Ureter (tissue), 1 donor: ENCODE data around the gene MC1R. TPM values are rescaled to one million over a fixed set of nuclear protein-coding genes. Genes with fewer than 3 reads are reported as not detected.
"Not testable (repeated sequence)": the region's sequence is repeated elsewhere in the genome, so short reads cannot be mapped to it uniquely, and the experiment has no call there.

ENCODE experiments used
- DNase-seq: peaks from one replicate; pipeline ENCODE4 v3.0.0-alpha.2; 2020; ENCODE audit warnings: low spot score
- total RNA-seq: library from RNA; stranded (reverse); gene quantifications from one replicate; pipeline ENCODE4 v1.2.4, GENCODE V29; 2023
- donor health status: DM: yes; HTN: yes; CAD: no.

MC1R gene
- total RNA-seq, result 12.3 TPM

DNA sequence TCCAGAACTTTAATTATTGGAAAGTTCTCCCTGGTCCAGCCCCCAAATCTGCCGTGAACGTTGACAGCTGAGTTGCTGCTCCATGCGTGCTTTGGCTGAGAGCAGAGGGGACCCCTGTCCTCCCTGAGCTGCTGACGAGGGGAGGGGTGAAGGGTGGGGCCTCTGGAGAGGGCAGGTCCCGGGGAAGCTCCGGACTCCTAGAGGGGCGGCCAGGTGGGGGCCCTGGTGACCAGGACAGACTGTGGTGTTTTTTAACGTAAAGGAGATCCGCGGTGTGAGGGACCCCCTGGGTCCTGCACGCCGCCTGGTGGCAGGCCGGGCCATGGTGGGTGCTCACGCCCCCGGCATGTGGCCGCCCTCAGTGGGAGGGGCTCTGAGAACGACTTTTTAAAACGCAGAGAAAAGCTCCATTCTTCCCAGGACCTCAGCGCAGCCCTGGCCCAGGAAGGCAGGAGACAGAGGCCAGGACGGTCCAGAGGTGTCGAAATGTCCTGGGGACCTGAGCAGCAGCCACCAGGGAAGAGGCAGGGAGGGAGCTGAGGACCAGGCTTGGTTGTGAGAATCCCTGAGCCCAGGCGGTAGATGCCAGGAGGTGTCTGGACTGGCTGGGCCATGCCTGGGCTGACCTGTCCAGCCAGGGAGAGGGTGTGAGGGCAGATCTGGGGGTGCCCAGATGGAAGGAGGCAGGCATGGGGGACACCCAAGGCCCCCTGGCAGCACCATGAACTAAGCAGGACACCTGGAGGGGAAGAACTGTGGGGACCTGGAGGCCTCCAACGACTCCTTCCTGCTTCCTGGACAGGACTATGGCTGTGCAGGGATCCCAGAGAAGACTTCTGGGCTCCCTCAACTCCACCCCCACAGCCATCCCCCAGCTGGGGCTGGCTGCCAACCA is at the start of gene MC1R:
Gene MC1R, plus strand, starts transcription at position 410 of the 895 bp plus-strand sequence. Its CDS starts 397 bp downstream, at position 807.
- no peak for DNase-seq

DNA sequence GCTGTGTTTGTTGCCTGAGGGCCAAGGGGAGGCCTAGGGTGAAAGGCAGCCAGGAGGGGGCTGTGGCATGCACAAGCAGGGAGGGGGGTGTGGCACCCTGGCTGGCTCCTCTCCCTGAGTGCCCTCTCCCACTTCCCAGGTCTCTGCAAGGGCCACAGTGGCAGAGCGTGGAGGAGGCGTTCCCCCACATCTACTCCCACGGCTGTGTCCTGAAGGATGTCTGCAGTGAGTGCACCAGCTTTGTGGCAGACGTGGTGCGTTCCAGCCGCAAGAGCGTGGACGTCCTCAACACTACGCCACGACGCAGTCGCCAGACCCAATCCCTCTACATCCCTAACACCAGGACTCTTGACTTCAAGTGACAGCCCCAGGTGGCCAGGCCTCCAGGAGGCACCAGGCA is 48.8 kb upstream of the MC1R start:
- no peak for DNase-seq

DNA sequence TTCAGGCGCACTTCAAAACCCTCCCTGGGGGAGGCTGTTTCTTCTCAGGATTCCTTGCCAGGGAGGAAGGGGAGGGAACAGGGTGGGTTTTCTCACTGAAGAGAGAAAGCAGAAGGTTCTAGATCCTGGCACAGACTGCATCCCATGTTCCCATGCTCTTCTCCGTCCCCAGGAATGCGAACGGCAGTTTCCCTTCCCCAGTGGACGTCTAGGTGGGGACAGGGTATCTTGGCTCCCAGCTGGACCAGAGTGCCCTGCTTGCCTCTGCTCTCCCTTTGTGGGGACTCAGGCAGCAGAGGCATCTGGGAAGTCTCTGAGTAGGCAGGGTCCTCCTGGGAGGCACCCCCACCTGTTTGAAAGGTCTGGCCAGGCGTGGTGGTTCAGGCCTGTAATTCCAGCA is 48.2 kb upstream of the MC1R start:
- no peak for DNase-seq

DNA sequence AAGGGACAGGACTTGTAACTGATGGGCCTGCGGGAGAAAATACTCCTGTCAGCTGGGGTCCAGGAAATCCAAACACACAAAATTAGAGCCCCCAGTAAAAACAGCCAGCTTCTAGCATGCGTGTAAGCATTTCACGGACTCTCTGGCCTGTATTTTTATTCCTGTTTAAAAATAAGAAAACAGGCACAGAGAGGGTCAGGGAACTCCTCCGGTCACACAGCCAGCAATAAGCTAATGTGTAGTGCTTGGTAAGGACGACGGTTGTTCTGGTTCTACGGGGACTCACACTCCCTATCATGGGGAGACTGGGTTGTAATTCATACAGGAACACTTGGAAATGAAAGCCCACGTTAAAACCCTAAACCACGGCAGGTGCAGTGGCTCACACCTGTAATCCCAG is 46.8 kb upstream of the MC1R start:
- DNase-seq, result no peak

DNA sequence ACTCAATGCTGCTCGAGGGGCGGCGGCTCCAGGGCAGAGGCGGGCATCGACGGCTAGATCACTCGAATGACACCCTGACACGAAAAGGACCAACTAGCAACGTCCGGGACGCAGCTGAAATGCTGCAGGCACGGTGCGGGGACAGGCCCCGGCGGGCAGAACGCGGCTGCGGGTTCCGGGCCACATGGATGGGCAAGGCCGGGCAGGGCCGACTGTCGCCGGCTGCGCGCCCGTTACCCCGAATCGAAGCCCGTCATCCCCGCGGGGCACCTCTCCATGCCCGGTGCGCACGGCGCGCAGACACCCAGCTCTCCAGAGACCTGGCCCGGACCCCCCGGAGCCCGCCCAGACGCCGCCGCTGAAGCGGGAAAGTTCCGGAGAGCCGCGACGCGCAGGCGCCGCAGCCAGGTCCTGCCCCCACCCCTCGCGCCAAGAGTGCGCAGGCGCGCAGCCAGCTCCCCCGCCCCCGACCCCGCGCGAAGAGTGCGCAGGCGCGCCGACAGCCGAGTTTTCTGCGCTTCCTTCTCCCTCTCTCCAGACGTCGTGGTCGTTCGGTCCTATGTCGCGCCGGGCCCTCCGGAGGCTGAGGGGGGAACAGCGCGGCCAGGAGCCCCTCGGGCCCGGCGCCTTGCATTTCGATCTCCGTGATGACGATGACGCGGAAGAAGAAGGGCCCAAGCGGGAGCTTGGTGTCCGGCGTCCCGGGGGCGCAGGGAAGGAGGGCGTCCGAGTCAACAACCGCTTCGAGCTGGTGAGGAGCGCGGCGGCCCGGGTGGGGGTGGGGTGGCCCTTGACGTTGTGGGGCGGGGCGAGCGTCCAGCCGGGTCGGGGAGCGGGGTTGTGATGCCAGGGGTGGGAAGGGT is 45.3 kb upstream of the MC1R start, which contains the start of gene TCF25:
Gene TCF25, plus strand, starts transcription at position 484 of the 863 bp plus-strand sequence. Its CDS starts 76 bp downstream, at position 560.
- DNase-seq, result peak; percentile 87

DNA sequence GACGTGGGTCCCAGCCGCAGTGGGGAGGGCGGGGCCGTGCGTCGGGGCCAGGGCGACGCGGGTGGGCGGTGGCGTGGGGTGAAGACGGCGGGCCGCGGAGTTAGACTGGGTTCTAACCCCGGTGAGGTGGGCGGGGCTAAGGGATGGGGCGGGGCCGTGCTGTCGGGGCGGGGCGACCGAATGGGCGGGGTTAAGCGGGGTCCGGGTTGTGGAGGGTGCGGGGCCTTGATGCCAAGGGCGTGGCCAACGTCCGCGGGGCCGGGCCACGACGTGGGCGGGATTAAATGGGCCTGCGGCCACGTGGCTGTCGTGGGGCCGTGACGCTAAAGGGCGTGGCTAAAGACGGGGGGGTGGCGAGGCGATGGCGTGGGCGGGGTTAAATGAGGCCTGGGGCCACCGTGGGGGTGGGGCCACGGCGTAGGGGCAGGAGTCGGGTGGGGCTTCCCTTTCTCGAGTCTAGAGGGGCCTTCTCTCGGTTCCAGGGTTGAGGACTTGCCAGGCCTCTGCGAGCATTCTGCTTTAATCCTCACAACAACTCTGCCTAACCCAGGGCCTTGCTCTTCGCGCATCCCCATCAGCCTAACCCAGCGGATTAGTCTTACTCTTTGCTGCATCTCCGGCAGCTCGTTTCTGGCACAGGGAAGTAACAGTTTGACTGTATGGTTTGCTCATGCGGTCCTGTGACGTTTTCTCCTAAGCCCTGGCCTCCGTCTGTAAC is 44.5 kb upstream of the MC1R start:
- peak; percentile 96 for DNase-seq

DNA sequence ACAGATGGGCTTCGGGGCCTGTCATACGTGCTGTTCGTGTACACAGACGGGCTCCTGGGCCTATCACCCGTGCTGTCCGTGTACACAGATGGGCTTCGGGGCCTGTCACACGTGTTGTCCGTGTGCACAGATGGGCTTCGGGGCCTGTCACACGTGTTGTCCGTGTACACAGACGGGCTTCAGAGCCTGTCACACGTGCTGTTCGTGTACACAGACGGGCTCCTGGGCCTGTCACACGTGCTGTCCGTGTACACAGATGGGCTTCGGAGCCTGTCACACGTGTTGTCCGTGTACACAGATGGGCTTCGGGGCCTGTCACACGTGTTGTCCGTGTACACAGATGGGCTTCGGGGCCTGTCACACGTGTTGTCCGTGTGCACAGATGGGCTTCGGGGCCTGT is 39.5 kb upstream of the MC1R start:
- DNase-seq, result not testable (repeated sequence)

DNA sequence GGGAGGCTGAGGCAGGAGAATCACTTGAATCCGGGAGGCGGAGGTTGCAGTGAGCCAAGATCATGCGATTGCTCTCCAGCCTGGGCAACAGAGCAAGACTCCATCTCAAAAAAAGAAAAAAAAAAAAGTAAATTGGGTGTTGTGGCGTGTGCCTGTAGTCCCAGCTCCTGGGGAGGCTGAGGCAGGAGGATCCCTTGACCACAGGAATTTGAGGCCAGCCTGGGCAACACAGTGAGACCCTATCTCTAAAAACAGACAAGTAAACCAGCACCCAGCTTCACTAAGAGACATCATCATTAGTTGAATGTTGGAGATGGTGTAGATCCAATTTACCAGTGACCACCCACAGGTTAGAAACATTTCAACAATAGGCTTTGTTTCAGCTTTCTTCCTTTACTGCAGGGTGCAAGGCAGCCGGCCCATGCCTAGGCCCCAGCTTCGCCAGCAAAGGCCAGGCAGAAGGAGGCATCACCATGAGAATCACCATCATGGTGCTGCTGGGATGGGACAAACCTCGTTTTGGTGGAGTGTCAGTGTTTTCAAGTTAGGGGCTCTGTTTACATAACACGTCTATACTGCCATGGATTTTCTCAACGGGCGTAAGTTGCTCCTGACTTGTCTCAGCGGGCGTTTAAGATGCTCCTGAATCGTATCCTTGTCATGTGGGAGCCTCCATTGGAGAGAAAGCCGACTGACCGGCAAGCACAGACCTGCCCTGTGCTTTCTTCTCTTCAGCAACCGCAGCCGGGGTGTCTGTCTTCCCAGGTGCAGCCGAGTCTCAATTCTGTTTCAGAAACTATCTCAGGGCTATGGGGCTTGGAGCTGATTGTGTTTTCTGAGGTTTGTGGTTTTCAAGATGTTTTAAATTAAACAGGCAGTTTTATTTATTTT is 37.9 kb upstream of the MC1R start:
- DNase-seq, result no peak

DNA sequence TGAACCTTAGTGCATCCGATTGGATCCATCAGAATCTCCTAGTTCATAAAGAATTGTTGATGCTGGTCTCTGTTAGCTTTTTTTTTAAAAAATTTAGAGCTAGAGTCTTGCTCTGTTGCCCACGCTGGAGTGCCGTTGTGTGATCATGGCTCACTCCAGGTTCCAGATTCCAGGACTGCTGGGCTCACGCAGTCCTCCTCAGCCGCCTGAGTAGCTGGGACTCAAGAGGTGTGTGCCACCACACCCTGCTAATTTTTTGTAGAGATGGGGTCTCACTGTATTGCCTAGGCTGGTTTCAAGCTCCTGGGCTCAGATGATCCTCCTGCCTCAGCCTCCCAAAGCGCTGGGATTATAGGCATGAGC is 37.3 kb upstream of the MC1R start:
- no peak for DNase-seq

DNA sequence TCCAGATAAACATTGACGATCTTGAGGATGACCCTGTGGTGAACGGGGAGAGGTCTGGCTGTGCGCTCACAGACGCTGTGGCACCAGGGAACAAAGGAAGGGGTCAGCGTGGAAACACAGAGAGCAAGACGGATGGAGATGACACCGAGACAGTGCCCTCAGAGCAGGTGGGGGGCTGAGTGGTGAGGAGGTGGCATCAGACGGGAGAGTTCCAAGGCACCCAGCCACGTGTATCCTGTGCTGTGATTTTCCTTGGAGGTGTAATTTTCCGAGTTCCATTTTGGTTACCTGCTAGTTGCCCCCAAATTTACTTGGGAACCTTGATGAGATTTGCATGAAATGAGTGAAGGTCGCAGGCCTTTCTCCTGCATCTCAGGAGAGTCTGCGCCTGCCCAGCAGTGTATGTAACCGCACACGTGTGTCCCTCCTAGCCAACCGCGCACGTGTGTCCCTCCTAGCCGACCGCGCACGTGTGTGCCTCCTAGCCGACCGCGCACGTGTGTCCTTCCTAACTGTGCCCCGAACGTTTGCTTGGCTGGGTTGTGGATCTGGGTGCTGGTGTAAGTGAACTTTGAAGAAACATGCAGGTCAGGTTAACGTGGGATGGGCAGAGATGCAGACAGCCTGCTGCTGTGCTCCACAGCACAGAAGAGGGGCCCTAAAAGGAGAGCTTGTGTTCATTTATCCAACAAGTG is 35.2 kb upstream of the MC1R start:
- no peak for DNase-seq

DNA sequence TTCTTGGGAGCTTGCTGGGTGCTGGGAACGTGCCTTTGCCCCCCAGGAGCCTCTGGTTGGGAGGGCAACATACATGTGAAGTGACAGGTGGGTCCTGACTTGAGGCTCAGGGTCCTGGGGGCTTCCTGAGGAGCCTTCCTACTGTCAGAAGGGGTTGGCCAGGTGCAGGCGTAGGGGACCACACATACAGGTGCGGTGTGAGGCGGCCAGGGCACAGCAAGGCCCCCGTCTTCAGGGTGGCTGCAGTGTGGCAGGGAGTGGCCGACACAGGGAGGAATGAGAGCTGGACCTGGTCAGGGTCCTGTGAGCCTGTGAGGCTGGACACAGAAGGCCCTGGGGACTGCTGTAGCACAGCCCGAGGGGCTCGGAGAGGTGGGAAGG is 34.6 kb upstream of the MC1R start:
- DNase-seq, result no peak

DNA sequence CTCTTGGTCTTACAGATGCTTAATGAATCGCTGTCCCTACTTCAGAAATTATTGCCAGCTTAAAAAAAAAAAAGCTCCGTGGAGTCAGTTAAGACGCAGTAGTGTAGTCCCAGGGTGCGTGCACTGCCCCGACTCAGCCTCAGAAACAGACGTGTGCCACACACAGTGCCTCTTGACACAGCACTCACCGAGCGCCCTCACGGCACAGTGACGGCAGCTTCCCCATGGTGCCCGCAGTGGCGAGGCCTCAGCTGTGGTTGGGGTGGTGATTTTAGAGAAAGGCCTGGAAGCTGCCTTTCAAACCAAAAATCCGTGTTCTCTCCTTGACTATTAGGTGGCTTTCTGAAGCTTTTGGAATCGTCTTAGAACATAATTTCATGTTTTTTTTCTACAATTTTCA is 31.4 kb upstream of the MC1R start:
- DNase-seq, result no peak

DNA sequence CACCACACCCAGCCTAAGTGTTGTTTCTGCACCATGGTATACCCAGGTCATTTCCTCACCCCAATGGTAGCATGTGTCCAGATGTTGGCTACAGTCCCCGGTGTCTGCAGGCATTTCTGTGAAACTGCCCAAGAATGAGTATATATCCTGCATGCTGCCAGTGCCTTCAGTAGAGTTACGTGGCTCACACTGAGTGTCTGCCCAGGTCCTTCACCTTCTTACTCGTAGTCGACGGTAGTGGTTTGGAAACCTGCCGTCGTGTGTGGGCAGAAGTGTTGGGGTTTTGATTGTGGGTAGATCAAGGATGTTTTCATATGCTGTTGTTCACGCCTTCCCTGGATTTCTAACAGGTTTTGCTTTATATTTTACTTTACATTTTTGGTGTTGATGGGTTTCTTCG is 28.5 kb upstream of the MC1R start:
- DNase-seq, result no peak

DNA sequence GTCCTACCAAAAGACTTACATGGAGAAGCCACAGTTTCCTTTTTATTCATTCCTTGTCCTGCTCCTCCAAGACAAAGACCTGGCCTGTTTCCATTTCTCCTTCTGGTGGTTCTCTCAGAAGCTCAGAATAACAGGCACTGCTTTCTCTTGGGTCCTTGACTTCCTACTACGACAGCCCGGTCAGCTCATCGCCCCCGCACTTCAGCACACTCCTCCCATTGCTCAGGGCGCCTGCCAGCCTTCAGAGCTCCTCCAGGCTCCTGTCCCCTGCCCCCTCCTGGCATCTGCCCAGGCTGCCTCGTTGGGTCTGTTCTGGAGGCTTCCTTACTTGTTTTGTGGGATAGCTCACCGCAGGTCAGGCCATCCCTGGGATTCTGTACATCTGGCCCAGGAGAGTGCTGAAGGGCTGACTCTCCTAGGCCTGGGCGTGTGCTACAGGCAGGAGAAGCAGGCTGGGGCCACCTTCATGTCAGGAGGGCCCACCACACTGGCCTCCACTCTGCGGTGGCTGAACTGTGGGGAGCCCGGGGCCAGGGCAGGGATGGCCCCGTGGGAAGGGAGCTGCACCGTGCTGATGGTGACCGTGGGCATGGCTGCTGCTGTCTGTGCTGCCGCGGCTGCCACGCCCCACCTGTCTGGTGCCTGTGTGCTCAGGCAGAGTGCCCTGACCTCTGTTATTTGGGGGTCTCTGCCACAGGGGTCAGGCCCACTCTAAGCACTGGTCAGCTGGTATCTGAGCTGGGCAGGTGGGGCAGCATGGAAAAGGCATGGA is 27.6 kb upstream of the MC1R start:
- no peak for DNase-seq

DNA sequence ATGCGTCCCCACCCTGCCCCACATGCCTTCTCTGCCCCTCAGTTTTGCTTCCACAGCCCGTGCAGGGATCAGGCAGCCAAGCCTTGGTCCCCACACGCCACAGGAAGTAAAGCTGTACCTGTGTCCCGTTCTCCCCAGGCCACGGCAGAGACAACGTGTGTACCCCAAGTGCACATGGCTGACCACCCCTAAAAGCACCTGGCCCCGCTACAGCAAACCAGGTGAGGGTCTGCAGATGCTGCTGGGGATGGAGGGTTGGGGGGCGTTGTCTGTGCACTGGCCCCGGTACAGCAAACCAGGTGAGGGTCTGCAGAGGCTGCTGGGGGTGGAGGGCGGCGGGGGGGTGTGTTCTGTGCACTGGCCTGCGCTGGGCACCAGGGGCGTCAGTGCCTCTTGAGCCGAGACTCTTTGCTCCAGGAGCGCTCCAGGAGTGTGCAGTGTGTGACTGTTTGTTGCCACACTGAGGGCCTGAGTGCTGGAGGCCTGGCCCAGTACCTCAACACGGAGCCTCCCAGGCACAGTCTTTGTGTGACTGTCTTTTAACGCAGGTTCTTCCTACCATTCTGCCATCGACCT is 26.5 kb upstream of the MC1R start:
- no peak for DNase-seq

DNA sequence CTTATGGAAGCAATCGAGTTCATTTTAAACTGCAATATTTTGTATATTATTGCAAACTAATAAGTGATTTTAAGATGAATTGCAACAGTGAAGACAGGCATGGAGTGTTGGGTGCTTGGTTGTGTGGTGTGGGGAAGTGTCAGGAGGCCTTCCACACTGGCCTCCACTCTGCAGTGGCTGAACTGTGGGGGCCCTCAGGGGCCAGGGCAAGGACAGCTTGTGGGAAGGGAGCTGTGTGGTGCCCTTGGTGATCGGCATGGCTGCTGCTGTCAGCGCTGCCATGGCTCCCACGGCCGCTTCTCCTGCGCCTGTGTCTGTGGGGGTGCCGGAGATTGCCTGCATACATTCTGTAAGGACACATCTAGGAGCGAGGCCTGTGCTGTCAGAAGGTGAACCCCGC is 26.0 kb upstream of the MC1R start:
- DNase-seq, result no peak

DNA sequence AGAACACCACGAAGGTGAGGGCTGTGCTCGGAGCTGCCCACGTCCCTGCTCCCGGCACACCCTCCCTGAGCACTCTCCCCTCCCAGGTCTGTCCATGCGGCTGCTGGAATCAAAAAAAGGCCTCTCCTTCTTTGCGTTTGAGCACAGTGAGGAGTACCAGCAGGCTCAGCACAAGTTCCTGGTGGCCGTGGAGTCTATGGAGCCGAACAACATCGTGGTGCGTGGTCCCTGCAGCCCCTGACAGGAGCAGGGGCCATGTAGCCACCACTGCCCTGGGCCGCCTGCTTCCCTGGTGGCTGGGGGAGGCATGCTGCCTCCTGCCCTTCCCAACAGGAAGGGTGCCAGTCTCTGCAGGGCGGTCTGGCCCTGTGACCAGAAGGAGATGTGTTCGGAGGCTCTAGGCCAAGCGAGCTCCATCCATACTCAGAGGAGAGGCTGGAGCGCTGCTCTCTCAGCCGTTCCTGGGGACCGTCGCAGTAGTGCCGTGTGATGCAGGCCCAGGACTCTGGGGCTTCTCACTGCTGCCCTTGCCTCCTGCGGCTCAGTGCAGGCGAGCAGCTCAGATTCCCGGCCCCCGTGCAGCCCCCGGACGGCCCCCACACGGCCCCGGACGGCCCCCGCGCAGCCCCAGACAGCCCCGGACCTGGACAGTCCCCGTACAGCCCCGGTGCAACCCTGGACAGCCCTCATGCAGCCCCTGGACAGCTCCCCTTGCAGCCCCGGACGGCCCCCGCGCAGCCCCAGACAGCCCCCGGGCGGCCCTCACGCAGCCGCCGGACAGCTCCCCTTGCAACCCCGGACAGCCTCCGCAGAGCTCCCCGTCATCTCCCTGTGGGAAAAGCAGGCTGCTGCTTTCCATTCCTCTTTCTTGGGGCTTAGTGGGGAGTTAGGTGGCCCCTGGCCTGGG is 24.8 kb upstream of the MC1R start:
- DNase-seq, result no peak
